Measurements from ENCODE around the gene FIBP.

Gene FIBP

GRCh38 chr11:65867284-65868071, 20.8 kb downstream of the FIBP start:
- H3K27ac ChIP-seq: no peak overlapping the region
- TF ChIP-seq ZFX (IDR thresholded peaks at IDR 0.05): no peak
- no peak for TF ChIP-seq CTCF (conservative IDR thresholded peaks at IDR 0.05)

- H3K27ac ChIP-seq: no peak overlapping the region
- TF ChIP-seq CTCF (conservative IDR thresholded peaks at IDR 0.05): no peak
- no peak for TF ChIP-seq ZFX (IDR thresholded peaks at IDR 0.05)
These were observed 21.6 kb downstream of the FIBP start for GRCh38 chr11:65866509-65867283.

- TF ChIP-seq ZFX (IDR thresholded peaks at IDR 0.05) (no peak), CTCF (conservative IDR thresholded peaks at IDR 0.05) (no peak)
- H3K27ac ChIP-seq: no peak overlapping the region
These were observed 22.6 kb downstream of the FIBP start for GRCh38 chr11:65865550-65866172.

- no peak overlapping the region for H3K27ac ChIP-seq
- no peak for TF ChIP-seq ZFX (IDR thresholded peaks at IDR 0.05)
- no peak for TF ChIP-seq CTCF (conservative IDR thresholded peaks at IDR 0.05)
These were observed 23.4 kb downstream of the FIBP start for GRCh38 chr11:65864706-65865471.

- H3K27ac ChIP-seq: no peak overlapping the region
- TF ChIP-seq ZFX (IDR thresholded peaks at IDR 0.05) (no peak), CTCF (conservative IDR thresholded peaks at IDR 0.05) (no peak)
These were observed 24.2 kb downstream of the FIBP start for GRCh38 chr11:65863889-65864705.
